Smooth muscle cell (in vitro differentiated cells): Measurements from ENCODE around the gene TMEM212. TPM values are rescaled to one million over a fixed set of nuclear protein-coding genes. Genes with fewer than 3 reads are reported as not detected.
A peak's percentile ranks its signal among the peaks of the same experiment; 100 is the strongest.

Experiments used
- DNase-seq: peaks from one replicate; lab custom pipeline; 2025; ENCODE audit not compliant: unreplicated experiment; lab: John Stamatoyannopoulos, UW
- H2AFZ ChIP-seq: fragments of 200-600 bp; sonication (generic); 2 replicates; pipeline ENCODE4 v1.6.0; 2016; ENCODE audit warnings: antibody characterized with exemption, low read depth, mild to moderate bottlenecking
- H3F3A ChIP-seq: fragments of 200-600 bp; sonication (generic); 2 replicates; pipeline ENCODE4 v1.6.0; 2017; ENCODE audit warnings: antibody characterized with exemption, low read depth
- H3K27ac ChIP-seq: fragments of 200-600 bp; sonication (generic); 2 replicates; pipeline ENCODE4 v1.5.1; 2016; ENCODE audit warnings: low read depth, mild to moderate bottlenecking
- H3K27me3 ChIP-seq: fragments of 200-600 bp; sonication (generic); 2 replicates; pipeline ENCODE4 v1.6.1; 2016; ENCODE audit warnings: low read depth, mild to moderate bottlenecking
- H3K36me3 ChIP-seq: fragments of 200-600 bp; sonication (generic); 2 replicates; pipeline ENCODE4 v1.5.1; 2016; ENCODE audit warnings: low read depth
- H3K4me1 ChIP-seq: fragments of 200-600 bp; sonication (generic); 2 replicates; pipeline ENCODE4 v1.5.1; 2016; ENCODE audit warnings: low read depth
- H3K4me2 ChIP-seq: fragments of 200-600 bp; sonication (generic); 2 replicates; pipeline ENCODE4 v1.6.0; 2016; ENCODE audit warnings: mild to moderate bottlenecking
- H3K4me3 ChIP-seq: fragments of 200-600 bp; sonication (generic); 2 replicates; pipeline ENCODE4 v1.5.1; 2016; ENCODE audit warnings: mild to moderate bottlenecking
- H3K79me2 ChIP-seq: fragments of 200-600 bp; sonication (generic); 2 replicates; pipeline ENCODE4 v1.6.0; 2016; ENCODE audit warnings: low read depth, mild to moderate bottlenecking
- H3K9ac ChIP-seq: fragments of 200-600 bp; sonication (generic); 2 replicates; pipeline ENCODE4 v1.6.0; 2016; ENCODE audit warnings: low read depth
- H3K9me3 ChIP-seq: fragments of 200-600 bp; sonication (generic); replicated peaks from 2 replicates; pipeline ENCODE4 v1.5.1; 2016; ENCODE audit warnings: low read depth
- H4K20me1 ChIP-seq: fragments of 200-600 bp; sonication (generic); 2 replicates; pipeline ENCODE4 v1.6.0; 2016; ENCODE audit warnings: low read depth
- WGBS: methylation state at CpG from one replicate; pipeline ENCODE4 v1.1.7; 2016; ENCODE audit warnings: low lambda C conversion rate; 5-methylcytosine and 5-hydroxymethylcytosine counted together
- polyA plus RNA-seq: library from polyadenylated mRNA; unstranded; fragments of >200 nt; fragmentation: Nextera tagmentation; extraction: Ambion mirVana; gene quantifications from 2 replicates; pipeline ENCODE4 v1.2.1, GENCODE V29; 2016
- total RNA-seq: library from RNA; depleted of rRNA; stranded (reverse); fragments of >200 nt; gene quantifications from 2 replicates; pipeline ENCODE4 v1.2.3, GENCODE V29; 2014
- TF ChIP-seq, protein P1 (sequence below): fragments of 200-600 bp; sonication (generic); IDR thresholded peaks from 2 replicates; pipeline ENCODE4 v1.5.1; 2017; ENCODE audit warnings: borderline replicate concordance, mild to moderate bottlenecking, antibody characterized with exemption; ENCODE audit not compliant: insufficient read depth, poor library complexity, severe bottlenecking

The TMEM212 gene
- total and polyA plus RNA-seq, 2 experiments from 2014 or later: not detected

DNA sequence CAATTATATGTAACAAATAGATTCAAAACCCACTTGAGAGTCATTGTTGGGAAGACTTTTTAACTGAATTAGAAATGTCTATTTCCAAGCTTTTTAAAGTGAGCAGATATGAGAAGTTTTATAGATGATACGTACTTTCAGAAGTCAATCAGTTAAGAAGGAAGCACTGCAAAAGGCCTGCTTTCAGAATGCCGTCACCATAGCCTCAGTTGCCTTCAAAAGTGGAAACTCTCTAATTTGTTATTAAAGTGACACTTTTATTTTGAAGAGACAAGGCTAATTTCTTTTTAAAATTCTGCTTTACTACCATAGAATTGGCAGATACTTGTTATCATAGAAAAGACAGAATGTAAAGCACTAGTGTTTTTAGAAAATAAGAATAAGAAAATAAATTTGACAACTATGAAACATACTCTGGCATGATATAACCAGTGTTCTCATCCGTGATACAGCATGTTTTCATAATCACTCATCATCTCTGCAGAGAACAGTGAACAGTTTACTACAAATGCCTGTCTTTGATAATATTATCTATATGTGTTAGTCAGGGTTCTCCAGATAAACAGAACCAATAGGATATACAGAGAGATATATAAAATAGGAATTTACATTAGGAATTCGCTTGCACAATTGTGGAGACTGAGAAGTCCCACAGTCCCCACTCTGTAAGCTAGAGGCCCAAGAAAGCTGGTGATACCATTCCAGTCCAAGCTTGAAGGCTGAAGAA is 25.9 kb upstream of the TMEM212 start:
- Histone ChIP-seq H3K27me3 (no peaks in the 10 kb centered on the region), H3F3A (peaks cover 13% of the 10 kb centered on the region), H3K9ac (no peak overlapping the region), H3K36me3 (no peaks in the 10 kb centered on the region), H3K27ac (peak overlapping the region; percentile 50), H3K9me3 (no peaks in the 10 kb centered on the region), H3K4me1 (no peaks in the 10 kb centered on the region), H3K79me2 (no peaks in the 10 kb centered on the region), H3K4me2 (no peak overlapping the region), H2AFZ (peak overlapping the region; percentile 29), H4K20me1 (no peaks in the 10 kb centered on the region), H3K4me3 (no peak overlapping the region)
- 55% methylated on average over 4 of the region's 4 CpGs for WGBS
- TF ChIP-seq, protein P1, sequence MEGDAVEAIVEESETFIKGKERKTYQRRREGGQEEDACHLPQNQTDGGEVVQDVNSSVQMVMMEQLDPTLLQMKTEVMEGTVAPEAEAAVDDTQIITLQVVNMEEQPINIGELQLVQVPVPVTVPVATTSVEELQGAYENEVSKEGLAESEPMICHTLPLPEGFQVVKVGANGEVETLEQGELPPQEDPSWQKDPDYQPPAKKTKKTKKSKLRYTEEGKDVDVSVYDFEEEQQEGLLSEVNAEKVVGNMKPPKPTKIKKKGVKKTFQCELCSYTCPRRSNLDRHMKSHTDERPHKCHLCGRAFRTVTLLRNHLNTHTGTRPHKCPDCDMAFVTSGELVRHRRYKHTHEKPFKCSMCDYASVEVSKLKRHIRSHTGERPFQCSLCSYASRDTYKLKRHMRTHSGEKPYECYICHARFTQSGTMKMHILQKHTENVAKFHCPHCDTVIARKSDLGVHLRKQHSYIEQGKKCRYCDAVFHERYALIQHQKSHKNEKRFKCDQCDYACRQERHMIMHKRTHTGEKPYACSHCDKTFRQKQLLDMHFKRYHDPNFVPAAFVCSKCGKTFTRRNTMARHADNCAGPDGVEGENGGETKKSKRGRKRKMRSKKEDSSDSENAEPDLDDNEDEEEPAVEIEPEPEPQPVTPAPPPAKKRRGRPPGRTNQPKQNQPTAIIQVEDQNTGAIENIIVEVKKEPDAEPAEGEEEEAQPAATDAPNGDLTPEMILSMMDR: no peak
- no peak for DNase-seq

GRCh38 chr3:171821044-171821443 is 22.1 kb upstream of the TMEM212 start:
- Histone ChIP-seq H2AFZ (peak overlapping the region; percentile 26), H3K9ac (no peak overlapping the region), H3K4me1 (peaks cover 7% of the 10 kb centered on the region), H3K4me3 (no peak overlapping the region), H3K27me3 (no peaks in the 10 kb centered on the region), H3K4me2 (peak overlapping the region; percentile 3), H3F3A (peaks cover 27% of the 10 kb centered on the region), H4K20me1 (no peaks in the 10 kb centered on the region), H3K9me3 (no peaks in the 10 kb centered on the region), H3K27ac (peak overlapping the region; percentile 53), H3K79me2 (no peaks in the 10 kb centered on the region), H3K36me3 (no peaks in the 10 kb centered on the region)
- WGBS: 69% methylated on average over 3 of the region's 3 CpGs
- TF ChIP-seq, protein P1: no peak
- DNase-seq: no peak

DNA sequence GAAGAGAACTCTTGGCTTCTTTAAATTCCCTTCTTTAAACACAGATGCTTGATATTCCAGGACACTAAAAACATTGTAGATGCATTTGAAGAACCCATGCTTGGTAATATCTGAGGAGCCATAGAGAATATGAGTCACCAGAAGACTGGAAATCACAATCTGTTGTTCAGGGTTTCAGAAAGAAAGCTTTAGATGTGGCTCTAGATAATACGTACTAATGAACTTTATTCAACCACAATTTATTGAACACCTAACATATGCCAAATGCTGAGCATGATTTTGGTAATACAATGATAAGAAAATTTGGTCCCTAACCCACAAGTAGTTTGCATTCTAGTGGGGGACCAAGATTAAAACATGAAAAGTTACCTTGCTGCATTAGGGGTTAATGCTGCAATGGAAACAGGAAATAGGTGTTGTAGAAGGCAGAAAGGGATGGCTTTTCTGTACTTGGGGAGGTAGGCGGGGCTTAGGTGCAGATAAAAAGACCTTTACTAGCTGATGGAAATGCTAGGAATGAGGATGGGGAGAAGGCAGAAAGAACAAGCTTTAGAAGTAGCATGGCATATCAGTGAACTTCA is 21.3 kb upstream of the TMEM212 start:
- no peak for DNase-seq
- no peaks in the 10 kb centered on the region for H3K27me3 ChIP-seq
- TF ChIP-seq, protein P1: no peak
- no peak overlapping the region for H2AFZ ChIP-seq
- H4K20me1 ChIP-seq: no peaks in the 10 kb centered on the region
- H3K9ac ChIP-seq: no peak overlapping the region
- WGBS: 25% methylated on average over 2 of the region's 2 CpGs
- H3F3A ChIP-seq: peaks cover 21% of the 10 kb centered on the region
- H3K27ac ChIP-seq: peak overlapping the region; percentile 53
- no peaks in the 10 kb centered on the region for H3K9me3 ChIP-seq
- H3K4me3 ChIP-seq: no peak overlapping the region
- H3K4me2 ChIP-seq: no peak overlapping the region
- no peaks in the 10 kb centered on the region for H3K79me2 ChIP-seq
- H3K4me1 ChIP-seq: peaks cover 8% of the 10 kb centered on the region
- H3K36me3 ChIP-seq: no peaks in the 10 kb centered on the region
